ENCODE measurements around the gene AHR.

Gene AHR

DNA sequence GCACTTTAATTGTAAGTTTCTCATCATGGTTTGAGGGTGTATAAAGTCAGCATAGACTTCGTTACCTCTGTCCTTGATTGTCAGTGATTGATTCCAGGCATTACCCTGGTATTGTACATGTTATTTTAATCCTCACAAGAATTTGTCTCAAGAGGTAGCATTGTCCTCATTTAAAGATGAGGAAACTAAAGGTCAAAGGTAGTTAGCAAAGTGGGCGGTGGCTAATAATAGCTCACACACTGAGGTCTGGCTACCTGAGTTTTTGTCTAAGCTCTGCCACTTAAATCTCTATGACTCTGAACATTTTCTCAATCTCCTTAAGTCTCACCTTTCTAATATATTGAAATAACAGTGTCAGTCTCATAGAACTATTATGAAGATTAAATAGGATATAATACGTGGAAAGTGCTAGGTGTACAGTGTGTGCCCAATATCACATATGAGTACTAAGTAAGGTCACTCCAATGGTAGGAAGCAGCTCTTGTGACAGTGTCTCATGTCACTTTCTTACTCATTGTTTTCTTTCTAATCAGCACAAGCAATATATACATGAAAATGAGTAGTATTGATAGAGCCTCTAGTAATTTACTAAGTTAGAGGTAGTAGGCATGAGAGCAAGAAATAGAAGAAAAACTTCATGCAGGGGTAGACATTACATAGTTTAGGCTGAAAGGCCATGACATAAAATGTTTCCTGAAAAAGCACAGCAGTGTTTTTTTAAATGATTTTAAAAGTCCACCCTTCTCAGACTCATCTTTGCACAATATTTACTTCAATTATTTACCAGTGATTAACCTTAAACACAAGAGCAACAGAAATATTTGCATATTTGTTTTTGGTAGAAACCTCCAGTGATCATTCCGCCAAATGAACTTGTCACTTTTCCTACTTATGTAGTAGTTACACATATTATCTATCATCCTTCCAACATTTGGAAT, 21.0 kb downstream of the AHR start:
- Histone ChIP-seq H3K36me3 (ENCODE audit: control insufficient read depth, insufficient read depth, low read length) (peaks cover 19% of the 10 kb centered on the region), H3K4me3 (ENCODE audit: extremely low read depth, insufficient read depth, low read length, poor library complexity, severe bottlenecking) (no peak overlapping the region), H3K9me3 (ENCODE audit: control insufficient read depth, low read length) (no peaks in the 10 kb centered on the region), H3K4me1 (ENCODE audit: control insufficient read depth, insufficient read depth, low read length, poor library complexity, severe bottlenecking) (peaks cover 6% of the 10 kb centered on the region), H3K27ac (ENCODE audit: low read depth, low read length, severe bottlenecking) (no peak overlapping the region)
- 71% methylated on average over 1 of the region's 4 CpGs; no CpG with 5 or more reads in 1 of the 2 experiments for WGBS, 2 experiments (ENCODE audit: insufficient coverage in 2 of 2)

- no peak overlapping the region for H3K4me3 ChIP-seq (ENCODE audit: extremely low read depth, insufficient read depth, low read length, poor library complexity, severe bottlenecking)
- H3K27ac ChIP-seq (ENCODE audit: low read depth, low read length, severe bottlenecking), result no peak overlapping the region
- H3K4me1 ChIP-seq (ENCODE audit: control insufficient read depth, insufficient read depth, low read length, poor library complexity, severe bottlenecking), result peaks cover 6% of the 10 kb centered on the region
- H3K9me3 ChIP-seq (ENCODE audit: control insufficient read depth, low read length), result no peaks in the 10 kb centered on the region
- peaks cover 21% of the 10 kb centered on the region for H3K36me3 ChIP-seq (ENCODE audit: control insufficient read depth, insufficient read depth, low read length)
These were observed 21.6 kb downstream of the AHR start for GRCh38 chr7:17320102-17320497.

DNA sequence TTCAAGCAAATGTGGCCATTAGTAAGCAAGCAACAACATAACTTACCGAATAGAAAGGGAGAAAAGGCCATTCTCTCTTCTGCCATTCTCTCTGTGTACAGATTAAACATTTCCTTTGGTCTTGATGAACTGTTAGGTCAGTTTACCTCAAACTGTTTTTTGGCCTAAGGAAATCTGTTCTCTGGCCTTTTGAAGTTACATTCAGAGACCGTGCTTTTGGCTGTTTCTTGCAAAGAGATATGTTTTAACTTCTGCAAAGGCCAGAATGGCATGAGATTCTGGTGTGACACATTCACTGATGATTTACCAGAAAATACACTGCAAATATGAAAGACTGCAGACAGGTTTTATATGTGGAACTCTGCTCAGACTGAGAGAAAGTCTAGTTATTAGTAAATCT, 22.2 kb downstream of the AHR start:
- Histone ChIP-seq H3K9me3 (ENCODE audit: control insufficient read depth, low read length) (no peaks in the 10 kb centered on the region), H3K27ac (ENCODE audit: low read depth, low read length, severe bottlenecking) (no peak overlapping the region), H3K4me1 (ENCODE audit: control insufficient read depth, insufficient read depth, low read length, poor library complexity, severe bottlenecking) (peaks cover 6% of the 10 kb centered on the region), H3K36me3 (ENCODE audit: control insufficient read depth, insufficient read depth, low read length) (peaks cover 21% of the 10 kb centered on the region), H3K4me3 (ENCODE audit: extremely low read depth, insufficient read depth, low read length, poor library complexity, severe bottlenecking) (no peak overlapping the region)
- 100% methylated on average over 1 of the region's 2 CpGs; no CpG with 5 or more reads in 1 of the 2 experiments for WGBS, 2 experiments (ENCODE audit: insufficient coverage in 2 of 2)

DNA sequence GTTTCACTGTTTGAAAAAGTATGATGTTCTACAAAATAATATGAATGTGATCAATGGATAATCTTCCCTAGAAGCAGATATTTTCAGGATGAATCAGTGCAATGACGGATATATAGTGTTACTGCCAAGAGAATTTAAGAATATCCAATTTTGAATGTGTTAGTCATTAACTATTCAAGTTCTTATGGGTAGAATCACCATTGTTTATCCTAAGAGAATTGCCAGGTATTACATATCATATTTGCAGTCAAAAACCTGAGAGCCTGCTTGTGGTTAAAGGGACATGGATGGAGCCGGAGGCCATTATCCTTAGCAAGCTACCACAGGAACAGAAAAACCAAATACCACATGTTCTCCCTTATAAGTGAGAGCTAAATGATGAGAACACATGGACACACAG, 26.9 kb downstream of the AHR start:
- Histone ChIP-seq H3K4me3 (ENCODE audit: extremely low read depth, insufficient read depth, low read length, poor library complexity, severe bottlenecking) (no peak overlapping the region), H3K4me1 (ENCODE audit: control insufficient read depth, insufficient read depth, low read length, poor library complexity, severe bottlenecking) (no peaks in the 10 kb centered on the region), H3K9me3 (ENCODE audit: control insufficient read depth, low read length) (no peaks in the 10 kb centered on the region), H3K36me3 (ENCODE audit: control insufficient read depth, insufficient read depth, low read length) (peaks cover 14% of the 10 kb centered on the region), H3K27ac (ENCODE audit: low read depth, low read length, severe bottlenecking) (no peak overlapping the region)
- no CpG with 5 or more reads among the region's 2 CpGs for WGBS, 2 experiments (ENCODE audit: insufficient coverage in 2 of 2)

DNA sequence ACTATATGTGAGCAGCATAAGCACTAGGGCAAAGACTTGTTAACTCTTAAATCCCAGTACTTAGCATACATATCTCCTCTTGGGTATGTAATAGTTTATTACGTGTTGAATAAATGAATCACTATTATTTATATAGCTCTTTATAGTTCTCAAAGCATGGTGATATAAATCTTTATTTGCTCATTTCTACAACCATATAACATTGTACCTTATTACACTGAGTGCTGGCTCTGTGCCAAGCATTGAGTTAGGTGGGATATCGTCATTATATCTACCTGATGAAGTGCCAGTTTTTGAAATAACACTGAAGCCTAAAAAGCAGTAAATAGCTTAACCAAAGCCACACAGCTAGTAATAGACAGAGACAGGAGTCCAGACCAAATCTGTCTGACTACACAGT, 27.9 kb downstream of the AHR start:
- WGBS, 2 experiments (ENCODE audit: insufficient coverage in 2 of 2), result no CpG with 5 or more reads among the region's 2 CpGs
- peaks cover 21% of the 10 kb centered on the region for H3K36me3 ChIP-seq (ENCODE audit: control insufficient read depth, insufficient read depth, low read length)

DNA sequence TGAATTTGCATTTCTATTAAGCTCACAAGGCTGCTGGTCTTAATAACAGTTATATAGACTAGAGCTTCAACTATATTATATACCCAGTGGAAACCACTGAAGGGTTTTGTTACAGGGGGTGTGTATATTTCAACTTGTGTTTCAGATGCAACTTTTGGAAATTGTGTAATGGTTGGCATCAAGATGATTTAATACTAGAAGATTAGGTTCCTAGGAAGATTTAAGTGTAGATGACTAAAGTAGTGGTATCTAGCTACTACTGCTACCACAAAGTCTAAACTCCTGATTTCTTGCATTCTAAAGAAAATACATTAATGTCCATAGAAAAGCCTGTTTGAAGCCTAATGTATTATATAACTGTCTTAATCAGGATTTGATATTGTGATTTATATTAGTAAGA, 30.2 kb downstream of the AHR start:
- Histone ChIP-seq H3K9me3 (ENCODE audit: control insufficient read depth, low read length) (no peaks in the 10 kb centered on the region), H3K27ac (ENCODE audit: low read depth, low read length, severe bottlenecking) (no peak overlapping the region), H3K4me1 (ENCODE audit: control insufficient read depth, insufficient read depth, low read length, poor library complexity, severe bottlenecking) (no peaks in the 10 kb centered on the region), H3K36me3 (ENCODE audit: control insufficient read depth, insufficient read depth, low read length) (peaks cover 23% of the 10 kb centered on the region), H3K4me3 (ENCODE audit: extremely low read depth, insufficient read depth, low read length, poor library complexity, severe bottlenecking) (no peak overlapping the region)

More for the DNA sequence above, 27.9 kb downstream of the AHR start:
- Histone ChIP-seq H3K9me3 (ENCODE audit: control insufficient read depth, low read length) (no peaks in the 10 kb centered on the region), H3K27ac (ENCODE audit: low read depth, low read length, severe bottlenecking) (no peak overlapping the region), H3K4me3 (ENCODE audit: extremely low read depth, insufficient read depth, low read length, poor library complexity, severe bottlenecking) (no peak overlapping the region), H3K4me1 (ENCODE audit: control insufficient read depth, insufficient read depth, low read length, poor library complexity, severe bottlenecking) (no peaks in the 10 kb centered on the region)

DNA sequence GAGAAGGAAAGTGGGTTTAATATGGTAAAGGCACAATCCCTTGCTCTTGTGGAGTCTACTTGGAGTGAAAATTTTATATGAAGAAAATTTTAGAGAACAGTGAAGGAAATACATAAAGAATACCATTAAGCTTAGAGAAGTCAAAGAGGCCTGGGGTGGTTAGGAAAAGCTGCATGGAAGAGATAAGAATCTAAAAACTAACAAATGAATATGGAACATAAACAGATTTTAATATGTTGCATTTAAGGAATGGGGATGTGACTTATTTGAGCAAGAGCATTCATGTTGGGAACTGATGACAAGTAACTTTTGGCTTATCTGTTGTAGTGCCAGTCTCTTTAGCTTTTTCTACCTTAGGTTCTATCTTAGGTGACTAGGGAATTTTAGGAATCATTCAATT, 31.0 kb downstream of the AHR start:
- Histone ChIP-seq H3K36me3 (ENCODE audit: control insufficient read depth, insufficient read depth, low read length) (peaks cover 22% of the 10 kb centered on the region), H3K4me1 (ENCODE audit: control insufficient read depth, insufficient read depth, low read length, poor library complexity, severe bottlenecking) (no peaks in the 10 kb centered on the region), H3K27ac (ENCODE audit: low read depth, low read length, severe bottlenecking) (no peak overlapping the region), H3K4me3 (ENCODE audit: extremely low read depth, insufficient read depth, low read length, poor library complexity, severe bottlenecking) (no peak overlapping the region), H3K9me3 (ENCODE audit: control insufficient read depth, low read length) (no peaks in the 10 kb centered on the region)

DNA sequence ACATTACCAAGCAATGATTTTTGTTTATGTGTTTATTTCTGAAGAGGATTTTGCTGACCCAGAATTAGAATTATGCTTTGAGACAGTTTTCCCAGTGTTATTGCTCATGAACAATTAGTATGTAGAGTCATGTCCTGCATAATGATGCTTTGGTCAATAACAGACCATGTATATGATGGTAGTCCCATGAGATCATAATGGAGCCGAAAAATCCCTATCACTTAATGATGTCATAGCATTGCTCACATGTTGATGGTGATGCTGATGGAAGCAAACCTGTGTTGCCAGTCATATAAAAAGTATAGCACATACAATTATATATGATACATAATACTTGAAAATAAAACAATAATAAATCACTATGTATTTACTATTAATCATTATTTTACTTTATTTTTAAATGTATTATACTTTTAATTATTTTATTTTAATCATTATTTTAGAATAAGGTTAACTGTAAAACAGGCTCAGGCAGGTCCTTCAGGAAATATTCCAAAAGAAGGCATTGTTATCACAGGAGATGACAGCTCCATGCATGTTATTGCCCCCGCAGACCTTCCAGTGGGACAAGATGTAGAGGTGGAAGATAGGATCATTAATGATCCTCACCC, 33.5 kb downstream of the AHR start:
- Histone ChIP-seq H3K27ac (ENCODE audit: low read depth, low read length, severe bottlenecking) (no peak overlapping the region), H3K9me3 (ENCODE audit: control insufficient read depth, low read length) (no peaks in the 10 kb centered on the region), H3K36me3 (ENCODE audit: control insufficient read depth, insufficient read depth, low read length) (peaks cover 29% of the 10 kb centered on the region), H3K4me3 (ENCODE audit: extremely low read depth, insufficient read depth, low read length, poor library complexity, severe bottlenecking) (no peak overlapping the region), H3K4me1 (ENCODE audit: control insufficient read depth, insufficient read depth, low read length, poor library complexity, severe bottlenecking) (no peaks in the 10 kb centered on the region)
- WGBS, 2 experiments (ENCODE audit: insufficient coverage in 2 of 2), result 100% methylated on average over 1 of the region's 2 CpGs; no CpG with 5 or more reads in 1 of the 2 experiments

DNA sequence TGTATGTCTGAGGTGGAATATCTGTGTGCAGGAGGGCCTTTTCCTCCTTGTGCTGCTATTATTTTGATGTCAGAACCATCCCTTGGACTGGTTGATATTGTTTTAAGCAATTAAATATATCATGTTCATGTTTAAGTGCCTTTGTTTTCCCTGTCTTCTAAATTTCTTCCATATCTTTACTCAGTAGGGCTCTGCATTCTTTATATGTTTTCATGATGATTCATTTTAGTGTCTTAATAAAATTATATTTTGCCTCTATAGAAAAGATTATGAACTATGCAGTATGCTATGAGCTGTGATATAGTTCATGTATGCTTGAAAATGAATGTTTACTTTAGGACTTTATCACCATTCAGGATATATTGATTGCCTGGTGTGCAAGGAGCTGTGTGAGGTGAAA, 34.8 kb downstream of the AHR start:
- H3K36me3 ChIP-seq (ENCODE audit: control insufficient read depth, insufficient read depth, low read length), result peaks cover 33% of the 10 kb centered on the region
- no peaks in the 10 kb centered on the region for H3K9me3 ChIP-seq (ENCODE audit: control insufficient read depth, low read length)
- H3K4me3 ChIP-seq (ENCODE audit: extremely low read depth, insufficient read depth, low read length, poor library complexity, severe bottlenecking), result no peak overlapping the region
- no peak overlapping the region for H3K27ac ChIP-seq (ENCODE audit: low read depth, low read length, severe bottlenecking)
- H3K4me1 ChIP-seq (ENCODE audit: control insufficient read depth, insufficient read depth, low read length, poor library complexity, severe bottlenecking), result no peaks in the 10 kb centered on the region

DNA sequence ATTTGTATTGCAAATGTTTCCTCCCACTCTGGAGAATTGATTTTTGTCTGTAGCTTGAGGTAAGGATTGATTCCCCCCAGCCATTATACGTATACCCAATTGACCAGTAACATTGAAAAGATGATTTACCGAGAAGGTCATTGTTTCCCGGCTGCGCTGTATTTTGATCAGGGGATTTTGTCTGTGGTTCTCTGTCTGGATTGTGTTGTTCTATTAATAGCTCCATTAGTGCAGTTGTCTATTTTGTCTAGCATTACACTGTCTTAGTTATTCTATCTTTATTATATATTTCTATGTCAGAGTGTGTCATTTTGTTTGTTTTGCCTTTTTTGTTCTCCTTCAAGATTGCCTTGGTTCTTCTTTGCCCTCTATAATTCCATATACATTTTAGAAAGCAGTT, 37.7 kb downstream of the AHR start:
- Histone ChIP-seq H3K36me3 (ENCODE audit: control insufficient read depth, insufficient read depth, low read length) (peaks cover 47% of the 10 kb centered on the region), H3K9me3 (ENCODE audit: control insufficient read depth, low read length) (no peaks in the 10 kb centered on the region), H3K4me1 (ENCODE audit: control insufficient read depth, insufficient read depth, low read length, poor library complexity, severe bottlenecking) (no peaks in the 10 kb centered on the region), H3K27ac (ENCODE audit: low read depth, low read length, severe bottlenecking) (no peak overlapping the region), H3K4me3 (ENCODE audit: extremely low read depth, insufficient read depth, low read length, poor library complexity, severe bottlenecking) (no peak overlapping the region)
- no CpG with 5 or more reads among the region's 4 CpGs for WGBS, 2 experiments (ENCODE audit: insufficient coverage in 2 of 2)

DNA sequence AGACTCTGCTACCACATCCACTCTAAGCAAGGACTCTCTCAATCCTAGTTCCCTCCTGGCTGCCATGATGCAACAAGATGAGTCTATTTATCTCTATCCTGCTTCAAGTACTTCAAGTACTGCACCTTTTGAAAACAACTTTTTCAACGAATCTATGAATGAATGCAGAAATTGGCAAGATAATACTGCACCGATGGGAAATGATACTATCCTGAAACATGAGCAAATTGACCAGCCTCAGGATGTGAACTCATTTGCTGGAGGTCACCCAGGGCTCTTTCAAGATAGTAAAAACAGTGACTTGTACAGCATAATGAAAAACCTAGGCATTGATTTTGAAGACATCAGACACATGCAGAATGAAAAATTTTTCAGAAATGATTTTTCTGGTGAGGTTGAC, 40.7 kb downstream of the AHR start:
- H3K27ac ChIP-seq (ENCODE audit: low read depth, low read length, severe bottlenecking), result no peak overlapping the region
- 90 to 96% methylated on average over 2 of the region's 2 CpGs for WGBS, 2 experiments (ENCODE audit: insufficient coverage in 2 of 2)
- H3K36me3 ChIP-seq (ENCODE audit: control insufficient read depth, insufficient read depth, low read length), result peaks cover 43% of the 10 kb centered on the region
- no peaks in the 10 kb centered on the region for H3K4me1 ChIP-seq (ENCODE audit: control insufficient read depth, insufficient read depth, low read length, poor library complexity, severe bottlenecking)
- H3K4me3 ChIP-seq (ENCODE audit: extremely low read depth, insufficient read depth, low read length, poor library complexity, severe bottlenecking), result no peak overlapping the region
- H3K9me3 ChIP-seq (ENCODE audit: control insufficient read depth, low read length), result no peaks in the 10 kb centered on the region
